Upper lobe of left lung (tissue), 6 donors: ENCODE results near the gene L3MBTL2. TPM values are rescaled to one million over a fixed set of nuclear protein-coding genes. Genes with fewer than 3 reads are reported as not detected.

Experiments used
- ATAC-seq, 2 donors: fragments of 200-7000 bp; cut with Tn5 transposase; one replicate each; pipeline ENCODE4 v1.9.1; 2022; ENCODE audit warnings: mild to moderate bottlenecking in 2 of 2, moderate library complexity in 2 of 2; ENCODE audit not compliant: low FRiP score in 2 of 2
- DNase-seq, 2 donors: peaks; one replicate each; pipeline ENCODE4 v3.0.0-alpha.2; 2019 to 2020
- H3K27ac ChIP-seq, 4 donors: fragments of 200-600 bp; sonication (generic); one replicate each; pipeline ENCODE4 v1.5.1; 2016 to 2019
- H3K27me3 ChIP-seq, 4 donors: fragments of 200-600 bp; sonication (generic); one replicate each; pipeline ENCODE4 v1.5.1; 2017 to 2019
- H3K36me3 ChIP-seq, 4 donors: fragments of 200-600 bp; sonication (generic); one replicate each; pipeline ENCODE4 v1.5.1; 2016 to 2019
- H3K4me1 ChIP-seq, 4 donors: fragments of 200-600 bp; sonication (generic); one replicate each; pipeline ENCODE4 v1.5.1; 2018 to 2019
- H3K4me3 ChIP-seq, 4 donors: fragments of 200-600 bp; sonication (generic); one replicate each; pipeline ENCODE4 v1.5.1; 2017 to 2019; ENCODE audit warnings: mild to moderate bottlenecking in 2 of 4, moderate library complexity in 1 of 4
- H3K9me3 ChIP-seq, 4 donors: fragments of 200-600 bp; sonication (generic); one replicate each; pipeline ENCODE4 v1.5.1; 2018 to 2019
- EP300 ChIP-seq, 4 donors: sonication (generic); formaldehyde crosslinking; IDR thresholded peaks; one replicate each; pipeline ENCODE4 v1.5.1; 2017; ENCODE audit warnings: antibody characterized with exemption in 4 of 4, control low read depth in 2 of 4
- POLR2A ChIP-seq, 4 donors: fragments of 450-650 bp; IDR thresholded peaks; one replicate each; pipeline ENCODE4 v1.5.1; 2016 to 2017; ENCODE audit warnings: antibody characterized with exemption in 4 of 4, mild to moderate bottlenecking in 2 of 4
- POLR2AphosphoS5 ChIP-seq, 2 donors: sonication (generic); formaldehyde crosslinking; IDR thresholded peaks; one replicate each; pipeline ENCODE4 v1.5.1; 2017; ENCODE audit warnings: antibody characterized with exemption in 2 of 2
- WGBS, 2 donors: methylation state at CpG; one replicate each; pipeline ENCODE4 v1.1.5; 2017 to 2018; 5-methylcytosine and 5-hydroxymethylcytosine counted together
- total RNA-seq, 6 donors: library from RNA; depleted of rRNA in 4 of 6; stranded (reverse); fragments of >200 nt in 4 of 6; gene quantifications; one replicate each; pipeline versions ENCODE4 v1.1.0 to v1.2.1, GENCODE V29; 2016 to 2021
- TF ChIP-seq, protein P1 (sequence below), 6 experiments: fragments of 450-650 bp in 4 of 6; fragments of 200-600 bp in 2 of 6; sonication (generic) in 2 of 6; IDR thresholded peaks; one replicate each; pipeline ENCODE4 v1.5.1; 2016 to 2019; ENCODE audit warnings: antibody characterized with exemption in 6 of 6
- donor health status: DM: no; HTN: no; CAD: no; lungs with moderate emphysema.
- donor health status: DM: no; HTN: yes; CAD: no; lungs with severe emphysema.

The L3MBTL2 gene
- 10 to 100 TPM; 15.4 to 38.8 (median 24.7) TPM for total RNA-seq

DNA sequence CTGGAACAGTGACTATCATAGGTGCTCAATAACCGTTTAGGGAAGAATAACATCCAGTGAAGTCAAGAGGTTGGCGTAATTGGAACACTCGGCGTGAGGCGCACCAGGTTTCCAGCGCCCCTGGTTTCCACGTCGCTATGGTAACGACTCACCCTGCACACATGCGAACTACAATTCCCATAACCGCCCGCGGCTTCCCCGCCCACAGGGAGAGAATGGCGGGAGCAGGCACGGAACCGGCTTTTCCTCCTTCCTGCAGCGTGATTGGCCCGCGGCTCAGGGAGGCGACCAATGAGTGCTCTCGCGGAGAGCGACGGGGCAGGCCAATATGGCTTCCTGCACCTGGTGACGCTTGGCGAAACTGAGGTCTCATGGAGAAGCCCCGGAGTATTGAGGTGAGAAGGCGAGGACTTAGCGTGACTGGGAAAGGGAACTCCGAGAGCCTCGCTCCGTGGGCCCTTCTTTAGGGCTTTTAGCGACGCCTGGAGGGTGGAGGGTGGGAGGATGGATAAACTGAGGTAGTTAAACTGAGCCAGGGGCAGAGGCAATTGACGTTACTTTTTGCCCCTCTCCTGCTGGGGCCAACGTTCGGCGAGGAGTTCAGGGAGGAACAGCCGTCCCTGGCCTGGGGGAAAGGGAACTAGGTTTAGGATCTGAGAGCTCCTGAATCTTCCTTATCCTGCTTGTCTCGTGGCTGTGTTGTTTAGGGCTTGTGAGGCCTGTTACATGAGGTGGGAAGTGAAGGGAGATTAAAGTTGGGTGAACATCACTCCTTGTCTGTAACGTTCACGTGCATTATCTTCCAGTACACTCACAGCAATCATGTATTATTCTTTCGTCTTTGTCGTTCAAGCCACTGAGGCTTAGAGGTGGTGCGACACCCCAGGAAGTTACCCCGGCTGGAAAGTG lies at the start of gene L3MBTL2:
Gene L3MBTL2, plus strand, starts transcription at position 321 of the 909 bp plus-strand sequence. Its CDS starts 51 bp downstream, at position 372.
- WGBS, 2 donors: 1 to 2% methylated on average over 27 to 47 of the region's 47 CpGs
- H3K4me3 ChIP-seq: peak within 1 kb of the TSS; percentile 62 to 78 (median 72)
- H3K27me3 ChIP-seq: no peaks in the 10 kb centered on the region
- H3K9me3 ChIP-seq: no peaks in the 10 kb centered on the region
- peak; percentile 98 to 100 for ATAC-seq
- peaks cover 0 to 21% (median 6%) of the 10 kb centered on the region in 4 donors for H3K36me3 ChIP-seq
- H3K4me1 ChIP-seq: peaks cover 8 to 20% (median 12%) of the 10 kb centered on the region in 4 donors
- peak within 1 kb of the TSS; percentile 60 to 84 (median 78) for H3K27ac ChIP-seq
- peak in 1 of 2 donors; percentile 70 for TF ChIP-seq POLR2AphosphoS5 (IDR thresholded peaks at IDR 0.05)
- no peak for TF ChIP-seq EP300 (IDR thresholded peaks at IDR 0.05)
- peak in 2 of 4 donors; percentile 40 to 64 for TF ChIP-seq POLR2A (IDR thresholded peaks at IDR 0.05)
- DNase-seq: peak; percentile 96 to 99

DNA sequence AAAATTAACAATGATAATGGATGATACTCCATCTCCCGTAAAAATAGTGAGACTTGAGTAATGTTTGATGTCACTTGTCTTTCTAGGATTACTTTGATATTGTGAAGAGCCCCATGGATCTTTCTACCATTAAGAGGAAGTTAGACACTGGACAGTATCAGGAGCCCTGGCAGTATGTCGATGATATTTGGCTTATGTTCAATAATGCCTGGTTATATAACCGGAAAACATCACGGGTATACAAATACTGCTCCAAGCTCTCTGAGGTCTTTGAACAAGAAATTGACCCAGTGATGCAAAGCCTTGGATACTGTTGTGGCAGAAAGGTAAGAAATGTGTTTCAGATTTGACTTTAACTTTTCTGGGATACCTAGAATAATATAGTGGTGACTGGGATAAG lies 48.0 kb upstream of the L3MBTL2 start:
- ATAC-seq: no peak
- H3K4me3 ChIP-seq: no peak overlapping the region
- peaks cover 57 to 100% (median 90%) of the 10 kb centered on the region in 4 donors for H3K36me3 ChIP-seq

DNA sequence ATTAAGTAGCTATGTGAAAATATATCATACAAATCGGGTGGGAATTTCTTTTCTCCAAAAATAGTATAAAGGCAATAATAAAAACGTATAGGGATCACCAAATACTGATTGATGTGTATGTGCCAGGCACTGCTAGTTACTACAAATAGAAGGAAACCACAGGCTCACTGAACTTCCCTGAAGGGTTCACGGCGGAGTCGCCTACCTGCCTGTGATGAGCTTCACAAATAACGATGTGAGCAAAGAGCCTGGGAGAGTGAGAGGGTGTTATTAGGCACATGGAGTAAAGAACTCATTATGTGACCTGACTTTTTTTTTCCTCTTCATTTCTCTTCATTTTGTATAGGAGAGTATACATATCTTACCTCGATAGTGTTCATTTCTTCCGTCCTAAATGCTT lies 36.0 kb upstream of the L3MBTL2 start:
- Histone ChIP-seq H3K9me3 (no peaks in the 10 kb centered on the region), H3K4me1 (peaks cover 0 to 11% (median 0%) of the 10 kb centered on the region in 4 donors), H3K36me3 (peaks cover 62 to 100% (median 81%) of the 10 kb centered on the region in 4 donors), H3K27ac (no peak overlapping the region), H3K27me3 (no peaks in the 10 kb centered on the region), H3K4me3 (no peak overlapping the region)
- DNase-seq (no peak), ATAC-seq (no peak)
- WGBS, 2 donors: 87 to 93% methylated on average over 8 of the region's 8 CpGs
- TF ChIP-seq POLR2A (IDR thresholded peaks at IDR 0.05) (no peak), EP300 (IDR thresholded peaks at IDR 0.05) (no peak), POLR2AphosphoS5 (IDR thresholded peaks at IDR 0.05) (no peak)
- TF ChIP-seq, protein P1, sequence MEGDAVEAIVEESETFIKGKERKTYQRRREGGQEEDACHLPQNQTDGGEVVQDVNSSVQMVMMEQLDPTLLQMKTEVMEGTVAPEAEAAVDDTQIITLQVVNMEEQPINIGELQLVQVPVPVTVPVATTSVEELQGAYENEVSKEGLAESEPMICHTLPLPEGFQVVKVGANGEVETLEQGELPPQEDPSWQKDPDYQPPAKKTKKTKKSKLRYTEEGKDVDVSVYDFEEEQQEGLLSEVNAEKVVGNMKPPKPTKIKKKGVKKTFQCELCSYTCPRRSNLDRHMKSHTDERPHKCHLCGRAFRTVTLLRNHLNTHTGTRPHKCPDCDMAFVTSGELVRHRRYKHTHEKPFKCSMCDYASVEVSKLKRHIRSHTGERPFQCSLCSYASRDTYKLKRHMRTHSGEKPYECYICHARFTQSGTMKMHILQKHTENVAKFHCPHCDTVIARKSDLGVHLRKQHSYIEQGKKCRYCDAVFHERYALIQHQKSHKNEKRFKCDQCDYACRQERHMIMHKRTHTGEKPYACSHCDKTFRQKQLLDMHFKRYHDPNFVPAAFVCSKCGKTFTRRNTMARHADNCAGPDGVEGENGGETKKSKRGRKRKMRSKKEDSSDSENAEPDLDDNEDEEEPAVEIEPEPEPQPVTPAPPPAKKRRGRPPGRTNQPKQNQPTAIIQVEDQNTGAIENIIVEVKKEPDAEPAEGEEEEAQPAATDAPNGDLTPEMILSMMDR (IDR thresholded peaks at IDR 0.05): no peak

More for the DNA sequence above, 48.0 kb upstream of the L3MBTL2 start:
- TF ChIP-seq POLR2A (IDR thresholded peaks at IDR 0.05) (no peak), EP300 (IDR thresholded peaks at IDR 0.05) (no peak), POLR2AphosphoS5 (IDR thresholded peaks at IDR 0.05) (no peak)
- TF ChIP-seq, protein P1 (IDR thresholded peaks at IDR 0.05): no peak
- H3K27ac ChIP-seq: peak overlapping the region in 1 of 4 donors; percentile 4
- no peaks in the 10 kb centered on the region for H3K4me1 ChIP-seq
- H3K27me3 ChIP-seq: no peaks in the 10 kb centered on the region
- DNase-seq: no peak
- H3K9me3 ChIP-seq: no peaks in the 10 kb centered on the region
- WGBS, 2 donors: 67 to 72% methylated on average over 4 of the region's 4 CpGs

DNA sequence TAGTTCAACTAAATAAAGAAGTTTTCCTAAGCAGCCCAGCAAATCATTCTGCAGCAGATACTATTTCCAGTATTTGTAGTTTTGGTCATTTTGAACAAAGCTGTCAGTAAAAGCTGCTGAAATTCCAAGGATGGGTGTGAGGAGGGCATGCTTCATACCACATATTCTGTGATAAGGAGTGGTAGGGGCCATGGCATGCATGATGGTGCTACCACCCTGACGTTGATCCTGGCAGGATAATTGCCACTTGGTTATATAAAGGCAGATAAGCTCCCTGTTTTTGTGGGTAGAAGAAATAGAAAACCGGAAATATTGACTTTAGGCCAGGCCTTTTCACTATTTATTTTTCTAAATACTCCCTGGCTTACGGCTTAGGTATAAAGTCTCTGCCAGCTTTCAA lies 33.1 kb upstream of the L3MBTL2 start:
- ATAC-seq (peak in 1 of 2 donors; percentile 82), DNase-seq (no peak)
- 64 to 65% methylated on average over 3 of the region's 3 CpGs for WGBS, 2 donors
- peak overlapping the region in 3 of 4 donors; percentile 32 to 66 (median 40) for H3K27ac ChIP-seq
- H3K36me3 ChIP-seq: peaks cover 57 to 100% (median 86%) of the 10 kb centered on the region in 4 donors
- no peak overlapping the region for H3K4me3 ChIP-seq
- no peaks in the 10 kb centered on the region for H3K27me3 ChIP-seq
- TF ChIP-seq POLR2A (IDR thresholded peaks at IDR 0.05): no peak
- TF ChIP-seq, protein P1 (IDR thresholded peaks at IDR 0.05): no peak
- TF ChIP-seq POLR2AphosphoS5 (IDR thresholded peaks at IDR 0.05): no peak
- no peak for TF ChIP-seq EP300 (IDR thresholded peaks at IDR 0.05)
- peaks cover 0 to 11% (median 0%) of the 10 kb centered on the region in 4 donors for H3K4me1 ChIP-seq
- H3K9me3 ChIP-seq: no peaks in the 10 kb centered on the region

DNA sequence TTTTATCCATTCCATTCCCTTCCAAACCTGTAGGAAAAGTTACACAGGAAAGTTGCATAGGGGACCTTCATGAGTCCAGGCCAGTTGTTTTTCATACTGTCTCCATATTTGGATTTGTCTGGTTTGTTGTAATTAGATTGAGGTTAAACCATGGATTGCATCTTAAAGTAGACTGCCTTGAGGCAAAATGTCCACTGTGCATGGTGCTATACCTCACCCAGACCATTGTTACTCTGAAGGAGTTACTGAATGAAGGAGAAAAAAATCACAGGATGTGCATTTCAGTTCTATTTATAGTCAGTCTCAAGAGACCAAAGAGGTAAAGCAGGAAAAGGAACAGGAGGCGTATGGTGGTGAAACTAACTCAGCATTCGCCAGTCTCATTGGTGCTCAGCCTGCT lies 29.6 kb upstream of the L3MBTL2 start:
- no peak for TF ChIP-seq EP300 (IDR thresholded peaks at IDR 0.05)
- no peak for TF ChIP-seq POLR2A (IDR thresholded peaks at IDR 0.05)
- TF ChIP-seq, protein P1 (IDR thresholded peaks at IDR 0.05): no peak
- TF ChIP-seq POLR2AphosphoS5 (IDR thresholded peaks at IDR 0.05): no peak
- no peaks in the 10 kb centered on the region for H3K9me3 ChIP-seq
- H3K4me3 ChIP-seq: no peak overlapping the region
- H3K4me1 ChIP-seq: peaks cover 0 to 11% (median 0%) of the 10 kb centered on the region in 4 donors
- no peaks in the 10 kb centered on the region for H3K27me3 ChIP-seq
- ATAC-seq (no peak), DNase-seq (no peak)
- WGBS, 2 donors: 45 to 48% methylated on average over 2 of the region's 2 CpGs
- H3K36me3 ChIP-seq: peaks cover 52 to 100% (median 85%) of the 10 kb centered on the region in 4 donors
- peak overlapping the region in 1 of 4 donors; percentile 0 for H3K27ac ChIP-seq
